ENCODE measurements around the gene PIGM. TPM values are rescaled to one million over a fixed set of nuclear protein-coding genes. Genes with fewer than 3 reads are reported as not detected.

PIGM gene
- total RNA-seq, result 2.3 and 4.0 TPM in 2 replicates

DNA sequence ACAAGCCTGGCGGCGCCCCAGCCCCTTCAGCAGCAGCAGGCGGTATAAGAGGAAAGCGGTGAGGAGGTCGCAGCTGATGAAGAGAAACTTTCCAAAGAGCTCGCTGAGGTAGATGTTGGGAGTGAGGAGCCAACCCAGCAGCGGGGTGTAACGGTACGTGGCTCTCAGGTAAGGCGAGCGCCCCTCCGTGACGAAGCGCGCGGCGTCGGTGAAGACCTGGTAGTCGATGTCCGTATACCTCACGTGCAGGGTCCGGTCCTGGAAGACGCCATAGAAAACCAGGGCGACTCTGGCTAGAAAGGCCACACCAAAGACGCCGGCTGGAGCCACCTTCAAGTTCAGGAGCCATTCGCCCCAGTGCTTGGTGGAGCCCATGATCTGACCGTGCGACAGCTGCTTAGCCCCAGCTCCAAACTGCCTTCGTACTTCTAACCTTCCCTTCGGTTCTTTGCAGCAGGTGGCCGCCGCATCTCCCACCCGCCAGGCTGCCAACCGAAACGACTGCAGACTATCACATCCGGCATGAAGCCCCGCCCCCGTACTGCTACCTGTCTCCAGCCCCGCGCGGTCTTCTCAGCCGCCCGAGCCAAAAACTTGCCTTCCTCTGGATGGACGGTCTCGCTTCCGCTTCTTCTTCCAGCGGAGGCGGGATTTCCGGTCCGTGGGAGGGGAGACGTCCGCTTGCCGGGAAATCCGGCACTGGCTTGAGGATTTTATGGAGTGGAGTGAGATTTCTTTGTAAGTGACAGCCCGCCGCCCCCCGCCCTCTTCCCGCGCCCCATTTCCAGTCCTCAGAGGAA, at the start of gene PIGM:
Gene PIGM, minus strand, starts transcription at position 626 of the 800 bp plus-strand sequence. Its CDS starts 251 bp downstream, at position 375.

DNA sequence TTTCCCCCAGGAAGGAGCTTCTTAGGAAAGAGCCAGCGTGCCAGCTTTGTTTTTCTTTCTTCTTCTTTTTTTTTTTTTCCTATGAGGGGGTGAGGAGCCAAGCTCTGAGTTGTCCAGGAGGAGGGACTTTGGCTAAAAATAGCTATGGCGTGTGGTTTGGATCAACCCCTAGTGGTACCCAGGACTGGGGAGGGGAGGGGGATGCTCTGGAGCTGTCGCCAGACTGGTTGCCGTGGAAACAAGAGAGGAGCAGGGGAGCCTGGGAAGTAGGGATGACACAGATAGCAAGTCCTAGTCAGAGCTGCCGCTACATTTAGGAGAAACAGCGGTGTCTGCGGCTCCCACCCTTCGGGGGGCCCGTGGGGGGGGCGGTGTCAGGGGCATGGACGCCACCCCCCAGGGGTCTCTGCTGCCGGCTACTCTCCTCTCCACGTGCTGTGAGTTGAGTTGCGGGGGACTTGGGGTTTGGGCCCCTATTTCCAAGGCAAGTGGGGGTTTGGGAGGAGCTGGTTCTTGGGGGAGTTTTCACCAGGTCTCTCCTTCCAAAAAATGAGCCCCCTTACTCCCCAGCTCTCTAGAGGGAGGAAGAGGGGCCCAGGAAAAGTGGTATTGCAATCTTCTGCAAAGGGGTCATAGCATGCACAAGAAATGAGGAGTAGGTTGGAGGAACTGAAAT, 49.6 kb upstream of the PIGM start, which contains the start of gene KCNJ9:
Gene KCNJ9, plus strand, starts transcription at position 278 of the 676 bp plus-strand sequence. CDS start 2,493 bp downstream, outside the sequence.

DNA sequence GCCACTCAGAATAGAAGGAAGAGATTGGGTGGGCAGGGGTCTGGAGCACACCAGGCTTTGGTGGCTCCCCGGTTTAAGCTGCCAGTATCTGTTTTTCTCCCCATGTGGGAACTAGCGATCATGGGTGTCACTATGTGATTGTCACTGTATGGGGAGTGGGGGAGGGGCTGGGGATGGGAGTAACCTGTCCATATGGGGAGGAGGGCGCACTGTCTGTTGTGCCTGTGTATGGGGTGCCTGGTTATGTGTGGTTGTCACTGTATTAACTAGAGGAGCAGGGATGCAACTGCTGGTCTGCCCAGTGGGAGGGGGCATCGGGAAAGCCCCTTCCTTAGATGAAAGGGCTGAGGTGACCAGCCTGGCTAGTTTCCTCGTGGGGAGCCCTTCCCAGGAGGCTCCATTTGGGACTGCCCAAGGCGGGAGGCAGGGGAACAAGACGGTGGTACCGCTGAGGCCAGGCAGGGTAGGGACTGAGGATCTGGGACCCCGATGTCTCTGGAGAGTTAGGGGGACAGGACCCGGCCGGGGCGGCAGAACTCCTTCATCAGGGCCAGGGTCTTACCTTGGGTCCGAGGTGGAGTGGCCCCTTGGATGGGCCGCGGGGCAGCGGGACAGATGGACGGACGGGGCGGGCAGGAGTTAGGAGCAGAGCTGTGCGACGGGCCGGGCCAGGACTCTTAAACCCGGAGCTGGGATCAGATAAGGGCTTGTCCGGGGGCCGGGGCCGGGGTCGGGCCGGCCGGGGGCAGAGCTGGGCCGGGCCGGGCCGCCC, 37.9 kb upstream of the PIGM start, which contains the start of gene KCNJ10:
Gene KCNJ10, minus strand, starts transcription at position 701 of the 772 bp plus-strand sequence. CDS start 27,628 bp downstream, outside the sequence.

Other genes with a start within 250 kb of the PIGM start
- not detected in 2 replicates for gene FCRL6, start 229.6 kb downstream of the PIGM start, total RNA-seq
- not detected in 2 replicates for gene SLAMF8, start 205.1 kb downstream of the PIGM start, total RNA-seq
- gene VSIG8, start 169.3 kb downstream of the PIGM start, total RNA-seq, result not detected in 2 replicates
- gene CFAP45, start 131.8 kb downstream of the PIGM start, total RNA-seq, result not detected in 2 replicates
- gene TAGLN2, start 106.5 kb downstream of the PIGM start, total RNA-seq, result 285 and 303 TPM in 2 replicates
- not detected in 2 replicates for gene IGSF9, start 86.4 kb downstream of the PIGM start, total RNA-seq
- gene SLAMF9, start 77.8 kb downstream of the PIGM start, total RNA-seq, result not detected in 2 replicates
- not detected in 2 replicates for gene KCNJ10, start 38.2 kb upstream of the PIGM start, total RNA-seq
- gene KCNJ9, start 49.5 kb upstream of the PIGM start, total RNA-seq, result not detected in 2 replicates
- gene IGSF8, start 66.6 kb upstream of the PIGM start, total RNA-seq, result 10.4 and 11.4 TPM in 2 replicates
- 1.4 and 1.8 TPM in 2 replicates for gene ATP1A2, start 83.8 kb upstream of the PIGM start, total RNA-seq
- gene ATP1A4, start 119.6 kb upstream of the PIGM start, total RNA-seq, result not detected in 2 replicates
- gene CASQ1, start 158.6 kb upstream of the PIGM start, total RNA-seq, result not detected in 2 replicates
- 81.7 and 87.2 TPM in 2 replicates for gene PEA15, start 173.4 kb upstream of the PIGM start, total RNA-seq
- gene DCAF8, start 230.6 kb upstream of the PIGM start, total RNA-seq, result 54.7 and 56.3 TPM in 2 replicates

Data from cardiac ventricle fibroblast (primary cell).